Measurements from ENCODE around the gene HSPB3. TPM values are rescaled to one million over a fixed set of nuclear protein-coding genes. Genes with fewer than 3 reads are reported as not detected.
A peak's percentile ranks its signal among the peaks of the same experiment; 100 is the strongest.
"Not testable (repeated sequence)": the region's sequence is repeated elsewhere in the genome, so short reads cannot be mapped to it uniquely, and the experiment has no call there.

The HSPB3 gene
- total RNA-seq, result not detected

- no peak within 1 kb of the TSS for H3K27ac Mint-ChIP-seq
- H3K36me3 Mint-ChIP-seq, result peaks cover 6% of the 10 kb centered on the region
- ATAC-seq, result no peak
- peaks cover 16 to 18% of the 10 kb centered on the region in 2 donors for H3K27me3 Mint-ChIP-seq
- no peak within 1 kb of the TSS for H3K4me3 Mint-ChIP-seq
- no peaks in the 10 kb centered on the region for H3K9me3 Mint-ChIP-seq
- DNase-seq (ENCODE audit: low spot score), result no peak
- H3K4me1 Mint-ChIP-seq (ENCODE audit: low read depth in 2 of 2), result no peaks in the 10 kb centered on the region
These were observed at the start of gene HSPB3 for GRCh38 chr5:54455413-54456157. HSPB3 (plus strand) TSS chr5:54455699; CDS start chr5:54455790, 91 bp downstream.

- ATAC-seq, result no peak
- Mint-ChIP-seq H3K27me3 (peaks cover 15 to 31% of the 10 kb centered on the region in 2 donors), H3K9me3 (no peaks in the 10 kb centered on the region), H3K4me3 (no peak overlapping the region), H3K4me1 (ENCODE audit: low read depth in 2 of 2) (no peaks in the 10 kb centered on the region), H3K27ac (no peak overlapping the region), H3K36me3 (no peaks in the 10 kb centered on the region)
- no peak for DNase-seq (ENCODE audit: low spot score)
These were observed 44.3 kb upstream of the HSPB3 start for GRCh38 chr5:54411176-54411575.

- DNase-seq (ENCODE audit: low spot score), result no peak
- no peak overlapping the region for H3K27ac Mint-ChIP-seq
- H3K4me3 Mint-ChIP-seq, result no peak overlapping the region
- no peaks in the 10 kb centered on the region for H3K4me1 Mint-ChIP-seq (ENCODE audit: low read depth in 2 of 2)
- H3K9me3 Mint-ChIP-seq, result no peaks in the 10 kb centered on the region
- ATAC-seq, result peak in 1 of 2 donors; percentile 52
- no peaks in the 10 kb centered on the region for H3K36me3 Mint-ChIP-seq
- peaks cover 11 to 38% of the 10 kb centered on the region in 2 donors for H3K27me3 Mint-ChIP-seq
These were observed 42.6 kb upstream of the HSPB3 start for GRCh38 chr5:54412913-54413312.

GRCh38 chr5:54415147-54415546, 40.4 kb upstream of the HSPB3 start:
- Mint-ChIP-seq H3K4me3 (no peak overlapping the region), H3K27me3 (peaks cover 13 to 43% of the 10 kb centered on the region in 2 donors), H3K9me3 (no peaks in the 10 kb centered on the region), H3K36me3 (no peaks in the 10 kb centered on the region), H3K27ac (no peak overlapping the region), H3K4me1 (ENCODE audit: low read depth in 2 of 2) (no peaks in the 10 kb centered on the region)
- no peak for ATAC-seq
- DNase-seq (ENCODE audit: low spot score), result no peak

- no peak overlapping the region for H3K27ac Mint-ChIP-seq
- DNase-seq (ENCODE audit: low spot score) (no peak), ATAC-seq (peak in 1 of 2 donors; percentile 50)
These were observed 39.5 kb upstream of the HSPB3 start for GRCh38 chr5:54415896-54416601.

GRCh38 chr5:54419573-54420423, 35.7 kb upstream of the HSPB3 start:
- peaks cover 9 to 19% of the 10 kb centered on the region in 2 donors for H3K27me3 Mint-ChIP-seq
- ATAC-seq; H3K4me3 Mint-ChIP-seq; DNase-seq (ENCODE audit: low spot score); H3K36me3 Mint-ChIP-seq; H3K4me1 Mint-ChIP-seq (ENCODE audit: low read depth in 2 of 2); H3K9me3 Mint-ChIP-seq; H3K27ac Mint-ChIP-seq: not testable (repeated sequence)

More at GRCh38 chr5:54415896-54416601, 39.5 kb upstream of the HSPB3 start:
- H3K27me3 Mint-ChIP-seq, result peaks cover 13 to 41% of the 10 kb centered on the region in 2 donors
- H3K36me3 Mint-ChIP-seq, result no peaks in the 10 kb centered on the region
- no peaks in the 10 kb centered on the region for H3K4me1 Mint-ChIP-seq (ENCODE audit: low read depth in 2 of 2)
- H3K9me3 Mint-ChIP-seq, result no peaks in the 10 kb centered on the region
- no peak overlapping the region for H3K4me3 Mint-ChIP-seq

- not testable (repeated sequence) for H3K27ac Mint-ChIP-seq; ATAC-seq; H3K4me3 Mint-ChIP-seq; H3K4me1 Mint-ChIP-seq (ENCODE audit: low read depth in 2 of 2); H3K9me3 Mint-ChIP-seq; DNase-seq (ENCODE audit: low spot score); H3K36me3 Mint-ChIP-seq
- H3K27me3 Mint-ChIP-seq, result peaks cover 5 to 12% of the 10 kb centered on the region in 2 donors
These were observed 35.0 kb upstream of the HSPB3 start for GRCh38 chr5:54420511-54420910.

GRCh38 chr5:54421976-54422375, 33.5 kb upstream of the HSPB3 start:
- H3K27me3 Mint-ChIP-seq, result peaks cover 9 to 21% of the 10 kb centered on the region in 2 donors
- no peak for DNase-seq (ENCODE audit: low spot score)
- no peak overlapping the region for H3K4me3 Mint-ChIP-seq
- no peak overlapping the region for H3K27ac Mint-ChIP-seq
- H3K36me3 Mint-ChIP-seq, result no peaks in the 10 kb centered on the region
- no peaks in the 10 kb centered on the region for H3K9me3 Mint-ChIP-seq
- no peak for ATAC-seq
- no peaks in the 10 kb centered on the region for H3K4me1 Mint-ChIP-seq (ENCODE audit: low read depth in 2 of 2)

GRCh38 chr5:54425258-54425657, 30.2 kb upstream of the HSPB3 start:
- DNase-seq (ENCODE audit: low spot score) (no peak), ATAC-seq (no peak)
- Mint-ChIP-seq H3K4me3 (no peak overlapping the region), H3K36me3 (no peaks in the 10 kb centered on the region), H3K27me3 (peaks cover 7 to 25% of the 10 kb centered on the region in 2 donors), H3K4me1 (ENCODE audit: low read depth in 2 of 2) (no peaks in the 10 kb centered on the region), H3K9me3 (no peaks in the 10 kb centered on the region), H3K27ac (no peak overlapping the region)

- Mint-ChIP-seq H3K4me3 (no peak overlapping the region), H3K27ac (no peak overlapping the region), H3K9me3 (no peaks in the 10 kb centered on the region), H3K36me3 (no peaks in the 10 kb centered on the region), H3K4me1 (ENCODE audit: low read depth in 2 of 2) (no peaks in the 10 kb centered on the region), H3K27me3 (peaks cover 12 to 25% of the 10 kb centered on the region in 2 donors)
- DNase-seq (ENCODE audit: low spot score) (no peak), ATAC-seq (no peak)
These were observed 29.3 kb upstream of the HSPB3 start for GRCh38 chr5:54426209-54426608.

- H3K27me3 Mint-ChIP-seq, result peaks cover 16 to 26% of the 10 kb centered on the region in 2 donors
- H3K9me3 Mint-ChIP-seq; H3K27ac Mint-ChIP-seq; ATAC-seq; DNase-seq (ENCODE audit: low spot score); H3K4me3 Mint-ChIP-seq; H3K4me1 Mint-ChIP-seq (ENCODE audit: low read depth in 2 of 2); H3K36me3 Mint-ChIP-seq: not testable (repeated sequence)
These were observed 20.8 kb upstream of the HSPB3 start for GRCh38 chr5:54434650-54435049.

- Mint-ChIP-seq H3K36me3 (no peaks in the 10 kb centered on the region), H3K4me1 (ENCODE audit: low read depth in 2 of 2) (no peaks in the 10 kb centered on the region), H3K9me3 (no peaks in the 10 kb centered on the region), H3K4me3 (no peak overlapping the region), H3K27ac (no peak overlapping the region), H3K27me3 (peaks cover 15 to 23% of the 10 kb centered on the region in 2 donors)
- no peak for ATAC-seq
- DNase-seq (ENCODE audit: low spot score), result no peak
These were observed 16.7 kb upstream of the HSPB3 start for GRCh38 chr5:54438620-54439389.

- DNase-seq (ENCODE audit: low spot score) (no peak), ATAC-seq (no peak)
- H3K4me3 Mint-ChIP-seq, result no peak overlapping the region
- no peaks in the 10 kb centered on the region for H3K9me3 Mint-ChIP-seq
- H3K27ac Mint-ChIP-seq, result peak overlapping the region in 1 of 2 donors; percentile 20
- H3K4me1 Mint-ChIP-seq (ENCODE audit: low read depth in 2 of 2), result no peaks in the 10 kb centered on the region
- H3K27me3 Mint-ChIP-seq, result peaks cover 15 to 17% of the 10 kb centered on the region in 2 donors
- no peaks in the 10 kb centered on the region for H3K36me3 Mint-ChIP-seq
These were observed 15.0 kb upstream of the HSPB3 start for GRCh38 chr5:54440456-54440893.

All from natural killer cell treated with Interleukin-12 subunit alpha and Interleukin-12 subunit beta and Interleukin-15 and Interleukin-18, amount 100 ng/mL, for 72 hours (primary cell).